Activated CD4-positive, CD25-positive, alpha-beta regulatory T cell treated with anti-CD3 and anti-CD28 coated beads, Interleukin-2, amount 50 U/mL, for 16 hours (primary cell): ENCODE measurements around the gene KCNF1.

Source experiments
- DNase-seq: peaks from one replicate; pipeline ENCODE4 v3.0.0-alpha.2; 2020; ENCODE audit warnings: low read depth, low spot score

KCNF1 gene, protein sequence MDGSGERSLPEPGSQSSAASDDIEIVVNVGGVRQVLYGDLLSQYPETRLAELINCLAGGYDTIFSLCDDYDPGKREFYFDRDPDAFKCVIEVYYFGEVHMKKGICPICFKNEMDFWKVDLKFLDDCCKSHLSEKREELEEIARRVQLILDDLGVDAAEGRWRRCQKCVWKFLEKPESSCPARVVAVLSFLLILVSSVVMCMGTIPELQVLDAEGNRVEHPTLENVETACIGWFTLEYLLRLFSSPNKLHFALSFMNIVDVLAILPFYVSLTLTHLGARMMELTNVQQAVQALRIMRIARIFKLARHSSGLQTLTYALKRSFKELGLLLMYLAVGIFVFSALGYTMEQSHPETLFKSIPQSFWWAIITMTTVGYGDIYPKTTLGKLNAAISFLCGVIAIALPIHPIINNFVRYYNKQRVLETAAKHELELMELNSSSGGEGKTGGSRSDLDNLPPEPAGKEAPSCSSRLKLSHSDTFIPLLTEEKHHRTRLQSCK

DNA sequence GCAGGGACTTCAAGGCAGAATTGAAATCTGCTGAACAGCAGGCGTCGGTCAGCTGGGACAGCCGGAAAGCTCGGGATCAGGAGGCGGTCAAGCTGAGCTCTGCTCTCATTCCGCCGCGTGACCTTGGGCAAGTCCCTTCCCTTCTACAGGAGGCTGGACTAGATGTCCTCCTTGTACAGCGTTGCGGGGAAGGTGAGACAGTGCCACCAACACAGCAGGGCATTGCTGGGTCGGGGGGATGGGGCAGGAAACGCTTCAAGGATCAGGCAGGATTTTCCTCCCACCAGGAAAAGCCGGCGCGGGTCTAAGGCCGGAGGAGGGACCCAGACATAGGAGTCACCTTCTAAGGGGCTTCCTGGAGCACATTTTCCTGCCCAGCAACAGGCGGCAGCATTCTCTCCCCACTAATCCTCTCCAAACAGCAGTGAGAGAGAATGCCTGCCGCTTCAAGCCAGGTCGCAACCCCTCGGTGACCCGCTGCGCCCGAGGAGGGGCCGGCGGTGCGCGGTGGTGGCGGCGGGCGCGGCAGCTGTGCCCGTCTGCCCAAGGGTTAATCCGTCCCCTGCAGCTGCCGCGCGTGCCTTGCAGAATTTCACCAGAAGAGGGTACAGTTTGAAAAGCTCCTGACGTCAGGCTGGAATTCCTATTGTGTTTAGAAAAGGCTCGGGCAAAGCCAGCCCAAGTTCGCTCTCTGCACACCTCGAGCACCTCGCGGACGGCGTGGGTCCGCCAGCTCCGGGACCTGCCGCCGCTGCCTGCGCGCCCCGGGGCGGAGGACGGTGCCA lies at the start of gene KCNF1:
Gene KCNF1, plus strand, starts transcription at position 644 of the 785 bp plus-strand sequence. CDS start 493 bp downstream, outside the sequence.
- DNase-seq: no peak

DNA sequence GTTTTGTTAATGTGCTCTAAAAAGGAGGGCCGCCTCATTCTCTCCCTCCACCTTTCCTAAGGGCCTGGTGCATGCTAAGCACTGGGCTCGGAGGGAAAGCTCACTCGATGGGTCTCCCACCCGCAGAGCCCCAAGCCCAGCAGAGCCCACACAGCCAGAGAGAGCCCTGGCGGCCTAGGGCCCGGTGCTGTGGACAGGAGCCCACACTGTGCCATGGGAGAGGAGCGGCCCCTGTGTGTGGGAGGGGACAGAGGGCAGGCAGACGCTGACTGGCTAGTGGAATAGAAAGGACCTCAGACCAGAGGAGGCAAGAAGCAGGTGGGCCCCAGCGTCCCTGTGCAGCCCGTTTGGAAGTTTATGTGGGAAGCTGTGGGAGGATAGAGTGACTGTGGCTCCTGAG lies 49.4 kb upstream of the KCNF1 start:
- DNase-seq: no peak

DNA sequence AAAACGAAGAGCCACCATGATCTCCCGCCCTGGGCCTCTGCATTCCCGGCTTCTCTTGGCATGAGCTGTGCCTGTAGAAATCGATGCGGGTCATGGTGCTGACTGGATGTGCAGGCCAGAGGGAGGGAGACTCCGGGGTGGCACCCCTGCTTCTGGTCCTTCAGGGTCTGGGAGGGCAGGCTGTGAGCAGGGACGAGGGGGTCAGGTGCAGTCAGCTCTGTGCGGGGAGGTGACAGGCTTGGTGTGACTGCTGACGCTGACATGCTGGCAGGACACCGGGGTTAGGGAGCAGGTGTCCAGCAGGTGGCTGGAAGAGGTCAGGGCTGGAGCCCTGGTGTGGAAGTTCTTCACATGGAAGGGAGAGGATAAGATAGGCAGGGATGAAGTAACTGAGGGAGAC lies 48.7 kb upstream of the KCNF1 start:
- no peak for DNase-seq

DNA sequence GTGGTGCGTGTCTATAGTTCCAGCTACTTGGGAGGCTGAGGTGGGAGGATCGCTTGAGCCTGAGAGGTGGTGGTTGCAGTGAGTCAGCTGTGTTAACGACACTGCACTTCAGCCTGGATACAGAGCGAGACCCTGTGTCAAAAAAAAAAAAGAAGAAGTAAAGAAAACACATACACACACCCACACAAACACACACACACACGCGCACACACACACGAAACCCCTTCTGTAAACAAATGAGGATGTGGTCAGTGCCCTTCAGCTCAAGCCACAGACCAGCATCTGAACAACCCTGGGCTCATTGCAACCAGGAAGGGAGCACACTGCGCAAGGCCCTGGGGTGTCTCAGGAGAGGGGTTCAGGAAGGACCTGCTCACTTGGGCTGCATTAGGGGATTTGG lies 47.9 kb upstream of the KCNF1 start:
- no peak for DNase-seq

DNA sequence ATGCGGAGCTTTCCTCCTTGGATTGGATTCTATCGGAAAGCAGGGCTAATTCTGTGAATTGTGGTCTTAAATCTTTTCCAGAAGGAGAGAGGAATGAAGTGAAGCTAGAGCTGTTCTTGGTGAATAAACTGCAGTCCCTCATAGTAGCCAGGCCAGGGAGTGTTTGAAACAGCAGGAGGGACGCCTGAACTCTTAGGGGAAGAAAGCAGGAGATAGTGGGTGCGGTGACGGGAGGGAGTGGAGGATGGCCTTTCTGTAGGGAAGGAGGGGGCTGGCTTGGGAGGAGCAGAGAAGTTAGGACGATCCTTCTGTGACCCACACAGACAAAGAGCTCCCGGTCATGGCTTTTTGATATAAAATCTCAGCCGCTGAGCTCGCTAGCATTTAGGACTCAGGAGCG lies 47.5 kb upstream of the KCNF1 start:
- DNase-seq: no peak

DNA sequence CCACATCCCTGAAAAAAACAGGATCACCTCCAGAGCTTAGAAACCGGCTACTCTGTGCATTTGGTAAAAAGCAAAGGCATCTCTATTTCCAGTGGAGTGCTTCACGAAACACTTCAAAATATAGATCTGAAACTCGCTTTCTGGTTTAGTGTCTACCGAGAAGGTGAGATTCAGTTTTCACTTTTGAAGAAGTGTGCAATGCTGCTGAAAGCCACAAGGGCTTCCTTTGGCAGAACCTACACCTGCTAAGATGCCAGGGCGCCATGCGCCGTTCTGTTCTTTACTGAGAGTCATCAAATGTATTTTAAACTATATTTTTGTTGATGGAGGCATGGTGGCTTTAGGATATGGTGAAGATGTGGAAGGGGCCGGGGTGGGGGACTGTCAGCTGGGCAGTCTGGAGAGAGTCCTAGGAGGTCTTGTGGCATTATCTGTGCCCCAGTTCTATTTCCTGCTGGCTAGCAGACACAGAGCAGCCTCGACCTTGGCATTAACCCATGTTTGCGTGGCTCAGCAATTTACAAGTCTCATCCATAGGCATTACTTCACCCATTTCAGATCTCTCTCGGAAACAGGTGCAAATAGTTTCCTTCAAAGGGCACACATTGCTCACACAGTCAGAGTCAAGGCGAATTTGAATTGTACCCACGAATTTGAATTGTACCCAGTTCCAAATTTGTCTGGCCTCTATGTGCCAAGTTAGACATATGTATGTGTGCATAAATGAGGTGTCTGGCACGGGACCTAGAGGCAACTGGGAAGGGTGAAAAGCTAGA lies 46.7 kb upstream of the KCNF1 start:
- DNase-seq: no peak

DNA sequence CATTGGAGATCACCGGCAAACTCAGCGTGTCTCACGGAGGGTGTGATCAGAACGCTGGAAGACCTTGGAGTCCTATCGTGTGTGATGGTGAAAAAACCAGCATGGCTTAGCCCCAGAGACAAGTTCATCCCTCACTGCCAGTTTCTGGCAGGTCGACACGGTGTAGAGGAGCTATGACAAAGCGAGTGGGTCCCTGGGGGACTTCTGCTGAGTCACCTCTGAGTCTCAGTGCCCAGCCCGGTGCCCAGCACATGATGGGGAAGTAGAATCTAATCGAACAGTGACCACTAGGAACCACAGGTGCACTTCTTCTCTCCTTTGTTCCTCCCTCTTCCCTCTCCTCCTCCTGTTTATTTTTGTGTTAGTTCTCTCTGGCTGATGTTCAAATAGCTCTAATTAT lies 45.9 kb upstream of the KCNF1 start:
- no peak for DNase-seq

DNA sequence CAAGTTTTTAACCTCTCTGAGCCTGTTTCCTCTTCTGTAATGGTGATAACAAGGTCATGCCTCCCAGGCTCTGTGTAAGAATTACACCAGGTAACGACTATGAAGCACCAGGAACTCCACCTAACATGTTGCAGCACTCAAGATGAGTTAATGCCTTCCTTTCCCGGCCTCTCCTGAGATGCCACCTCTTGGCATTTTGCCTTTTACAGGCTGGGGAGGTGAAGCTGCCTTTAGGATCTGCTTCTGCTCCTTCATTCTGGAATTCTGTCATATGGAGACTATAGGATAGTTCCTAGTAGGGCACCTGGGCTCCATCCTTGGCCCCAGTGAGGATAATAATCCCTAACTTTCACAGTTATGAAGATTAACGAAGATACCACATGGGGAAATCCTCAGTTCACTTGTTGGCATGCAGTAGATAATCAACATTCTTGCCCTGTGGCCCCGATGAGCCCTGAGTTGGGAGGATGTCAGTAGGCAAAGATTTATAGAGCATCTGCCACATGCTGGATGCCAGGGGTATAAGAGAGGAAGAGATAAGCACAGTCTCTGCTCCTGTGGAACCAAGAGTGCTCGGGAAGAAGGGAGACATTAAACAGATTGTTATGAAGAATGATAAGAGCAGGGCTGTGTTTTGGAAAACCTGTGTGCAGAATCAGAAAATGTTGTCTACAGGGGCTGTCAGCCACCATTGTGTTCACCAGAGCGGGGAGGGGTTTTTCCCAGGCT lies 43.9 kb upstream of the KCNF1 start:
- no peak for DNase-seq

DNA sequence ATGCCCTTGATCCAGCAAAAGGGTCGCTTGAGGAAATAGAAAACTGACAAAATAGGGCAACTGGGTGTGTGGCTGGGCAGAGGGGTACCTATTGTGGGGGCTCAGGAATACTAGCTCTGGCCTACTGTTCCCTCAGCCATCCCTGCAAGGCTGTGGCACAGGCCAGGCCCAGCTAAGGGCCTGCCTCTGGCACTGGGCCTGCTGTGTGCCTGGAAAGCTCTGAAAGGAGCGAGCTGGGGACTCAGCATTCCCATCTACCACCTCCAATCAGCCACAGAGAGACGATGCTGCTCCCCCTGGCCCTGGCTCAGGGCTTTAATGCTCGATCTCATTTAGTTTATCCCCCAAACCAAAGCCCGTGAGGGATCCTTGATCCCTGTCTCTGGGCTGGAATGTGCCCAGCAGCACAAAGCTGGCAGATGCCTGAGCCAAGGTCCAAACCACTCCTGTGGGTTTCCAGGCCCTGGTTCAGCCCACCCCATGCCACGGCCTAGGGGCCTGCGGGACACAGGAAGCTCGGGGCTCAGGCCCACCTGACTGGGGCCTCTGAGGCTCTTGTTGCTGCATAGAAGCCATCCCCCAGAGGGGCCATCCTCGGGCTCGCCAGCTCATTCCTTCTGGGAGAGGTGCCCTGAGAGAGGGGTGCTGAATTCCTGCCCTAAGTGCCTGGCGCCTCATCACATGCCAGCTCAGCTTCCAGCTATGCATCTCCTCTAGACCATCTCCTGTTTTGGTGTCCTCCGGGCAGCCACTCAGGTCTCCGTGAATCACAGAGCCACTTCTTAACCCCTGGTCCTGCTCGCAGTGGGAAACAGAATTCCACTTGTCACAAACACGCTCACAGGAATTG lies 43.0 kb upstream of the KCNF1 start:
- no peak for DNase-seq

DNA sequence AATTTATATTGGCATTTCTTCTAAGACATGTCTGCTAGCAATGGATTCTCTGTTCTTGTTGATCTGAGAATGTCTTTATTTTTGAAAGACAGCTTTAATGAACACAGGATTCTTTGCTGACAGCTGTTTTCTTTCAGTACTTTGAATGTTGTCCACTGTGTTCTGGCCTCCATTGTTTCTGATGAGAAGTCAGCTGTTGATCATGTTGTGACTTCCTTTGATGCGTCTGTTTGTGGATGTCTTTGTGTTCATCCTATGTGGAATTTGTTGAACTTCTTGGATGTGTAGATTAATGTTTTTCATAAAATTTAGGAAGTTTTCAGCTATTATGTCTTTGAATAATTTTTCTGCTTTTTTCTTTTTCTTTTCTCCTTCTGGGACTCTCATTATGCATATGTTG lies 39.8 kb upstream of the KCNF1 start:
- DNase-seq: no peak

DNA sequence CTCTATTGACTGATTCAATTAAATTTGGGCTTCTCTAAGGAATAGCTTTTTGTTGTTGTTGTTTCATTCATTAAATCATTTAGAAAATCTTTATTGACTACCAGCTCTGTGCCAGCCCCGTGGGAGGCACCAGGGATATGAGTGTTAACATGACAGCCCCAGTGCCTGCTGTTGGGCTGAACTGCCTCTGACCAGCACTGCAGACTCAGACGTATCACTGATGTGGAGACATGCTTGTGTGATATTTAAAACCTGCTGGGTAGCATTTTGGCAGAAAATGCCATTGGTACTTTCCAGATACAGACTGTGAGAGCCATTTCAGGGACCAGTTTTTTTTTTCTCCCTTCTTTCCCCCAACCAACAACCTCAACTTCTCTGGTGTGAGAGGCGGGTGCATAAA lies 38.6 kb upstream of the KCNF1 start:
- no peak for DNase-seq

DNA sequence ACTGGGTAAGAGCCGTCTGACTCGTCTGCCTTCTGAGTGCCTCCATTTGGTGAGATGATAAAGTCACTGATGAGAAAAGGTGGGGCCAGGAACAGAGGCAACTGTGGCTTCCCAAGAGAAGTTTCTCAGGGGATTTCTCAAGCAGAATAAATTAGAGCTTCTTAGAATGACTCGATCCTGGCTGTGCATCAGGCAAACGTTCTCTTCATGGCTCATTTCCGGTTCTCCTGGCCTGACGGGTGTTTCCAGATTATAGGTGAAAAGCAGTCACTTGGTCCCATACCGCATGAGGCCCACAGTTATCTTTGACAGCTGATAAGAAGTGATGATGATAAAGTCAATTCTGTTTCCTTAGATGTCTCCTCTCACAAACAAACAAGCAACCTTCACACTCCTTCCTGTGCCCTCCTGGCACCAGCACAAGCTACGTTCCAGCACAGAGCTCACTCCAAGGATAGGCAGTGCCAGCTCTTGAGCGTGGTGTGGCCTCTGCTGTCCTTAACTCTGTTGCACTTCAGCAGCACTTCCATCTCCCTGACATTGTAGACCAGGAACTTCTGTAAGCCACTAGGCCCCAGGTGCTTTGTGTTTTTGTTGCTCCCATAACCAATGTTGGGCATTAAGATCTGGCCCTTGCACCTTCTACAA lies 37.8 kb upstream of the KCNF1 start:
- no peak for DNase-seq

DNA sequence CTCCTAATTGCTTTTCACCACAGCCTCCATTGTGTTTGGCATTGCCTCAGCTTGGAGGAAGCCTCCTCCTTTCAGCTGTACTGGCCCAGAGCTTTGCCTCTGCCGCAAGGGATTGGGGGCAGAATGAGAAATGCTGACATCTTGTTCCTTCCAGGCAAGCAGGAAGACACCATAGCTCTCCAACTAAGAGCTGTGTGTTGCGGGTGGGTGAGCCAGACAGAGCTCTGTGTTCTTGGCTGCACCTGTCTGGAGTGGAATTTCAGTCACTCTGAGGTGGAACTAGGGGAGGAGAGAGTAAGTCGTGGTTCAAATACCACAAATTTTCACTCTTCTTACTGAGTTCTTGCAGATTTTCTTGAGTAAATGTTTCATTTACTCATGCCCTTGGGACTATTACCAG lies 36.6 kb upstream of the KCNF1 start:
- no peak for DNase-seq

DNA sequence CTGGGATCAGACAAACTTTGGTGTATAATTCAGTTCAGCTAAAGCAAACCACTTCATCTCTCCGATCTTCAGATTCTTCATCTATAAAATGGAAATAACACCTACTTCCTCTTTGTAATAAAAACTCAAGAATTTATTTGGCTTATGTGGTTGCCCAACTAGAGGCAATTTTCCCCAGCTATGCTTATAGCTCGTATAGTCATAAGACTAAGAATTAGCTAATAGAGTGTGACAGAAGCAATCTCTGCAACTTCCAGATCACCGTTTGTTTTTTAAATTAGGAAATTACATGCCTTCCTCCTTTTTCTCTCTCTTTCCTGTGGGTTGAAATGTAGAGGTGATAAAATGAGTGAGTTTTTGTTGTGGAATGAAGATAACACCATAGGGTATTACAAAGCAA lies 35.3 kb upstream of the KCNF1 start:
- no peak for DNase-seq

DNA sequence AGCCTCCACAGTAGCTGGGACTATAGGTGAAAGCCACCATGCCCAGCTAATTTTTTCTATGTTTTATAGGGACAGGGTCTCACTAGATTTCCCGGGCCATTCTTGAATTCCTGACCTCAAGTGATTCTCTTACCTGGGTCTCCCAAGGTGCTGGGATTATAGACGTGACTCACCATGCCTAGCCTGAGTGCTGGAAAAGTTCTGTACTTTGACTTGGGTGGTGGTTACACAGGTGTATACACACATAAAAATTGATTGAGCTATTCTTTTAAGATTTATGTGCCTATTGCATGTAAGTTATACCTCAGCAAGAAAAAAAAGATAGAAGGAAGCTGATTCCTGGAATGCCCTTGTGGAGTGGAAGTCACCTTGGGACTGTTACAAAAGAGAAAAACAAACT lies 34.8 kb upstream of the KCNF1 start:
- DNase-seq: no peak

DNA sequence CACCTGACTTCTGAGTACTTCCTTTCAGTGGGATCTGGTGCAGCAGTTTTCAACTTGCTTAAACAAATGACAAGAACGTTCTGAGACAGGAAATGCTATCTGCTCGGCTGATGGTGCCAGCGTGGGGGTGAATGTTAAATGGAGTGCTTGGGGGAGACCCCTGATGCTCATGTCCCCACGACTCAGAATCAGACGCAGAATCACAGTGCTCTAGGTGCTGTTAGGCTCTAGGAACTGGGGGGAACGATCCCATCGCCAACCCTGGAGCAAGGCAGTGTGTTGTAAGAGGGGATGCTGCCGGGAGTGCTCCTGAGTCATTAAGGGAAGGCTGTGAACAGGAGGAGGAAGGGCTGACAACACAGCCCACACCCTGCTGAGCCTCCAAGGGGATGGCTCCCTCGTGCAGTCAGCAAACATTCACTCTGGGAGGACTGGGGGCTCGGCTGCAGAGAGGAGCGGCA lies 34.1 kb upstream of the KCNF1 start:
- DNase-seq: no peak

DNA sequence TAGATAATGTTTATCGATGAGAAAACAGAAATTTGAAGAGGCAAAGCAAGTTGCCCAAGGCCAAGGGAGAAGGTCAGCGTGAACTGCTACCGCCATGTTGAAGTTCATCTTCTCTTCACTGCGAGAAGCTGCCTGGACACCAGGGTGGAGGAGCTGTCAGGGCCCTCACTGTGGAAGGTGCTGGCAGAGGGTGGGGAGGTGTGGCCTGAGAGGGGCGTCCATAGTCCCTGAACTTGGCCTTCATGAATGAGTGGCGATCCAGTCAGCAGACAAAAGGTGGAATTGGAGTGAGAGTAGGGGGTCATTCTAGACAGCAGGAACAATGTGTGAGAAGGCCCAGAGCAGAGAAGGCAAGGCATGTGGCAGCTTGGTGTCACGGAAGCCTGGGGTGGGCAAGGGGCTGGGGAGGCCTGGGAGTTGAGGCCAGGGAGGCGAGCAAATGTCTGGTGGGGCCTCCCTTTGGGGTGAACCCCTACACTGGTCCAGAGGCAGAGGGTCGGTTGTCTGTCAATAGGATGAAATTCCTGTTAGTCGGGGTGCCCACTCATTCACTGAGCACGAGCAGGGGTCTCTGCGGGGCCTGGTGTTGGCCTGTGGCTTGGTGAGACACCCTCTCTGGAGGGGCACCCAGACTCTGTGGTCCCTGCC lies 33.3 kb upstream of the KCNF1 start:
- DNase-seq: no peak

DNA sequence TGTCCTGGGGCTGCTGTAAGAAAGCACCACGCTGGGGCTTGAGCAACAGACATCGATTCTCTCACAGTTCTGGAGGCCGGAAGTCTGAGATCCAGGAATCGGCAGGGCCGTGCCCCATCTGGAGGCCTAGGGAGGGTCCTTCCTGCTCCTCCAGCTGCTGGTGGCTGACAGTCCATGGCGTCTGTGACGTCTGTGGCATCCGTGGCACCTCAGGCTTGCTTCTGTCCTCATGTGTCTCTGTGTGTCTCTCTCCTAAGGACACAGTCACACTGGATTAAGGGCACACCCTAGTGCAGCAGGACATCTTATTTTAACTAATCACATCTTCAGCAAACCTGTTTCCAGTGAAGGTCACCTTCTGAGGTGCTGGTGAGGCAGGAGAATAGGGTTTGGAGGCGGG lies 32.6 kb upstream of the KCNF1 start:
- DNase-seq: no peak
